NCI-H1105 treated with DMSO at 0.1 percent for 48 hours (cell line): ENCODE results near the gene PDE7B.
A peak's percentile ranks its signal among the peaks of the same experiment; 100 is the strongest.

ENCODE experiments used
- DNase-seq: peaks from one replicate; lab custom pipeline; 2025; lab: John Stamatoyannopoulos, UW

PDE7B gene

GRCh38 chr6:135987226-135987625 is 135.7 kb downstream of the PDE7B start:
- no peak for DNase-seq

GRCh38 chr6:135990439-135990838 is 138.9 kb downstream of the PDE7B start:
- no peak for DNase-seq

- no peak for DNase-seq
These were observed 139.5 kb downstream of the PDE7B start for GRCh38 chr6:135990855-135991464.

- no peak for DNase-seq
These were observed 141.2 kb downstream of the PDE7B start for GRCh38 chr6:135992739-135993138.

- no peak for DNase-seq
These were observed 141.9 kb downstream of the PDE7B start for GRCh38 chr6:135993361-135993760.

GRCh38 chr6:135994857-135995544 is 143.5 kb downstream of the PDE7B start:
- DNase-seq = no peak

GRCh38 chr6:135995545-135995898 is 144.0 kb downstream of the PDE7B start:
- no peak for DNase-seq

- no peak for DNase-seq
These were observed 145.2 kb downstream of the PDE7B start for GRCh38 chr6:135996668-135997067.

GRCh38 chr6:135999393-135999792 is 147.9 kb downstream of the PDE7B start:
- no peak for DNase-seq

GRCh38 chr6:136007345-136007744 is 155.8 kb downstream of the PDE7B start:
- DNase-seq = no peak

- no peak for DNase-seq
These were observed 160.0 kb downstream of the PDE7B start for GRCh38 chr6:136011475-136011874.

- no peak for DNase-seq
These were observed 160.8 kb downstream of the PDE7B start for GRCh38 chr6:136012198-136012887.

- no peak for DNase-seq
These were observed 161.4 kb downstream of the PDE7B start for GRCh38 chr6:136012943-136013342.

GRCh38 chr6:136014454-136015437 is 163.2 kb downstream of the PDE7B start:
- no peak for DNase-seq

- DNase-seq = no peak
These were observed 164.0 kb downstream of the PDE7B start for GRCh38 chr6:136015531-136015930.

GRCh38 chr6:136016228-136017225 is 165.0 kb downstream of the PDE7B start:
- DNase-seq = peak; percentile 91

- DNase-seq = no peak
These were observed 169.2 kb downstream of the PDE7B start for GRCh38 chr6:136020691-136021090.

- DNase-seq = no peak
These were observed 170.8 kb downstream of the PDE7B start for GRCh38 chr6:136022224-136022874.

- no peak for DNase-seq
These were observed 173.2 kb downstream of the PDE7B start for GRCh38 chr6:136024711-136025110.

- no peak for DNase-seq
These were observed 174.2 kb downstream of the PDE7B start for GRCh38 chr6:136025736-136026135.
